Upper lobe of left lung (tissue), 6 donors: ENCODE data around the gene WASHC3. TPM values are rescaled to one million over a fixed set of nuclear protein-coding genes. Genes with fewer than 3 reads are reported as not detected.

Experiments
- ATAC-seq, 2 donors: fragments of 200-7000 bp; cut with Tn5 transposase; one replicate each; pipeline ENCODE4 v1.9.1; 2022; ENCODE audit warnings: mild to moderate bottlenecking in 2 of 2, moderate library complexity in 2 of 2; ENCODE audit not compliant: low FRiP score in 2 of 2
- DNase-seq, 2 donors: peaks; one replicate each; pipeline ENCODE4 v3.0.0-alpha.2; 2019 to 2020
- H3K27ac ChIP-seq, 4 donors: fragments of 200-600 bp; sonication (generic); one replicate each; pipeline ENCODE4 v1.5.1; 2016 to 2019
- H3K27me3 ChIP-seq, 4 donors: fragments of 200-600 bp; sonication (generic); one replicate each; pipeline ENCODE4 v1.5.1; 2017 to 2019
- H3K36me3 ChIP-seq, 4 donors: fragments of 200-600 bp; sonication (generic); one replicate each; pipeline ENCODE4 v1.5.1; 2016 to 2019
- H3K4me1 ChIP-seq, 4 donors: fragments of 200-600 bp; sonication (generic); one replicate each; pipeline ENCODE4 v1.5.1; 2018 to 2019
- H3K4me3 ChIP-seq, 4 donors: fragments of 200-600 bp; sonication (generic); one replicate each; pipeline ENCODE4 v1.5.1; 2017 to 2019; ENCODE audit warnings: mild to moderate bottlenecking in 2 of 4, moderate library complexity in 1 of 4
- H3K9me3 ChIP-seq, 4 donors: fragments of 200-600 bp; sonication (generic); one replicate each; pipeline ENCODE4 v1.5.1; 2018 to 2019
- CTCF ChIP-seq, 6 experiments: fragments of 450-650 bp in 4 of 6; fragments of 200-600 bp in 2 of 6; sonication (generic) in 2 of 6; IDR thresholded peaks; one replicate each; pipeline ENCODE4 v1.5.1; 2016 to 2019; ENCODE audit warnings: antibody characterized with exemption in 6 of 6
- EP300 ChIP-seq, 4 donors: sonication (generic); formaldehyde crosslinking; IDR thresholded peaks; one replicate each; pipeline ENCODE4 v1.5.1; 2017; ENCODE audit warnings: antibody characterized with exemption in 4 of 4, control low read depth in 2 of 4
- POLR2A ChIP-seq, 4 donors: fragments of 450-650 bp; IDR thresholded peaks; one replicate each; pipeline ENCODE4 v1.5.1; 2016 to 2017; ENCODE audit warnings: antibody characterized with exemption in 4 of 4, mild to moderate bottlenecking in 2 of 4
- POLR2AphosphoS5 ChIP-seq, 2 donors: sonication (generic); formaldehyde crosslinking; IDR thresholded peaks; one replicate each; pipeline ENCODE4 v1.5.1; 2017; ENCODE audit warnings: antibody characterized with exemption in 2 of 2
- WGBS, 2 donors: methylation state at CpG; one replicate each; pipeline ENCODE4 v1.1.5; 2017 to 2018; 5-methylcytosine and 5-hydroxymethylcytosine counted together
- total RNA-seq, 6 donors: library from RNA; depleted of rRNA in 4 of 6; stranded (reverse); fragments of >200 nt in 4 of 6; gene quantifications; one replicate each; pipeline versions ENCODE4 v1.1.0 to v1.2.1, GENCODE V29; 2016 to 2021
- donor health status: DM: no; HTN: no; CAD: no; lungs with moderate emphysema.
- donor health status: DM: no; HTN: yes; CAD: no; lungs with severe emphysema.

WASHC3 gene
- total RNA-seq, result 100 to 1,000 TPM in 2 of 6 donors, 10 to 100 TPM in 4; 20.5 to 114 (median 46.5) TPM

GRCh38 chr12:102061560-102062418 is at the start of gene WASHC3:
WASHC3 (minus strand) TSS chr12:102061991; CDS start chr12:102061962, 29 bp downstream.
- Histone ChIP-seq H3K4me1 (peaks cover 0 to 13% (median 2%) of the 10 kb centered on the region in 4 donors), H3K4me3 (peak within 1 kb of the TSS; percentile 59 to 95 (median 85)), H3K9me3 (no peaks in the 10 kb centered on the region), H3K36me3 (peaks cover 0 to 10% (median 3%) of the 10 kb centered on the region in 4 donors), H3K27me3 (no peaks in the 10 kb centered on the region), H3K27ac (peak within 1 kb of the TSS; percentile 90 to 95 (median 92))
- 2% methylated on average over 28 to 43 of the region's 44 CpGs for WGBS, 2 donors
- ATAC-seq (peak; percentile 98 to 100), DNase-seq (peak; percentile 92 to 97)
- TF ChIP-seq EP300 (IDR thresholded peaks at IDR 0.05), result peak in 1 of 4 donors; percentile 39
- TF ChIP-seq CTCF (IDR thresholded peaks at IDR 0.05), result peak in 1 of 6 experiments; percentile 18
- TF ChIP-seq POLR2A (IDR thresholded peaks at IDR 0.05), result peak; percentile 39 to 88 (median 66)
- peak; percentile 76 to 87 for TF ChIP-seq POLR2AphosphoS5 (IDR thresholded peaks at IDR 0.05)

- no peak for DNase-seq
- Histone ChIP-seq H3K36me3 (peaks cover 0 to 64% (median 14%) of the 10 kb centered on the region in 4 donors), H3K4me1 (no peaks in the 10 kb centered on the region), H3K27ac (no peak overlapping the region), H3K27me3 (no peaks in the 10 kb centered on the region), H3K9me3 (no peaks in the 10 kb centered on the region), H3K4me3 (no peak overlapping the region)
- ATAC-seq, result no peak
- TF ChIP-seq EP300 (IDR thresholded peaks at IDR 0.05) (no peak), POLR2A (IDR thresholded peaks at IDR 0.05) (no peak), CTCF (IDR thresholded peaks at IDR 0.05) (no peak), POLR2AphosphoS5 (IDR thresholded peaks at IDR 0.05) (no peak)
Measured at GRCh38 chr12:102110782-102111181, 49.0 kb upstream of the WASHC3 start.

- no peaks in the 10 kb centered on the region for H3K4me1 ChIP-seq
- DNase-seq (no peak), ATAC-seq (no peak)
- 61 to 75% methylated on average over 1 of the region's 1 CpG for whole genome bisulfite sequencing, 2 donors
- no peaks in the 10 kb centered on the region for H3K9me3 ChIP-seq
- no peak overlapping the region for H3K4me3 ChIP-seq
- peaks cover 0 to 64% (median 17%) of the 10 kb centered on the region in 4 donors for H3K36me3 ChIP-seq
- no peaks in the 10 kb centered on the region for H3K27me3 ChIP-seq
- no peak for TF ChIP-seq POLR2AphosphoS5 (IDR thresholded peaks at IDR 0.05)
- no peak for TF ChIP-seq CTCF (IDR thresholded peaks at IDR 0.05)
- TF ChIP-seq POLR2A (IDR thresholded peaks at IDR 0.05), result no peak
- no peak for TF ChIP-seq EP300 (IDR thresholded peaks at IDR 0.05)
- H3K27ac ChIP-seq, result no peak overlapping the region
Measured at GRCh38 chr12:102107970-102108369, 46.2 kb upstream of the WASHC3 start.

GRCh38 chr12:102106905-102107304 is 45.1 kb upstream of the WASHC3 start:
- H3K27me3 ChIP-seq, result no peaks in the 10 kb centered on the region
- H3K4me3 ChIP-seq, result no peak overlapping the region
- no peaks in the 10 kb centered on the region for H3K4me1 ChIP-seq
- ATAC-seq, result no peak
- TF ChIP-seq CTCF (IDR thresholded peaks at IDR 0.05) (no peak), POLR2AphosphoS5 (IDR thresholded peaks at IDR 0.05) (no peak), POLR2A (IDR thresholded peaks at IDR 0.05) (no peak), EP300 (IDR thresholded peaks at IDR 0.05) (no peak)
- H3K9me3 ChIP-seq, result no peaks in the 10 kb centered on the region
- DNase-seq, result no peak
- WGBS, 2 donors, result 94% methylated on average over 3 of the region's 3 CpGs
- no peak overlapping the region for H3K27ac ChIP-seq
- H3K36me3 ChIP-seq, result peaks cover 0 to 61% (median 17%) of the 10 kb centered on the region in 4 donors
